ENCODE data around the gene SRGAP3.

GRCh38 chr3:9185701-9186100 is 63.7 kb downstream of the SRGAP3 start:
- TF ChIP-seq CTCF (conservative IDR thresholded peaks at IDR 0.05) (no peak), ZFX (IDR thresholded peaks at IDR 0.05) (no peak)

All from C4-2B (cell line).